NCI-H2029 (cell line): ENCODE results near the gene PRKG1.
"Not testable (repeated sequence)": the region's sequence is repeated elsewhere in the genome, so short reads cannot be mapped to it uniquely, and the experiment has no call there.

Experiments used
- DNase-seq: peaks from one replicate; lab custom pipeline; 2025; lab: John Stamatoyannopoulos, UW

PRKG1 gene

DNA sequence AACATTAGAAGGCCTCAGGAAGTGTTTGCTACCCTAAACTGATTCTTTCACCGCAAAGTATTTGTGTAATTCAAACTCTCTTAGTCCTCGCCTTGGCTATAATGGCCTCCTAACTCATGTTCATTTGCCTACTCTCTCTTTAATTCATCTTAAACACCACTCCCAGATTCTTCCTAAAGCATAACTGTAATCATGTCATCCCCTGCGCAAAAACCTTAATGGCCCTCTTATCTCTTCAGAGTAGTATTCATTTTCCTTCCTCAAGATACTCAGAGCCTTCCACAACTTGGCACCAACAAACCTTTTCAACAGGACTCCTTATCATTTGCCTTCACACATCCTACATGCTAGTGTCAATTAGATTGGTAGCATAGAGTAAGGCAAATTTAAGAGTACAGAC, 582.2 kb downstream of the PRKG1 start:
- no peak for DNase-seq

DNA sequence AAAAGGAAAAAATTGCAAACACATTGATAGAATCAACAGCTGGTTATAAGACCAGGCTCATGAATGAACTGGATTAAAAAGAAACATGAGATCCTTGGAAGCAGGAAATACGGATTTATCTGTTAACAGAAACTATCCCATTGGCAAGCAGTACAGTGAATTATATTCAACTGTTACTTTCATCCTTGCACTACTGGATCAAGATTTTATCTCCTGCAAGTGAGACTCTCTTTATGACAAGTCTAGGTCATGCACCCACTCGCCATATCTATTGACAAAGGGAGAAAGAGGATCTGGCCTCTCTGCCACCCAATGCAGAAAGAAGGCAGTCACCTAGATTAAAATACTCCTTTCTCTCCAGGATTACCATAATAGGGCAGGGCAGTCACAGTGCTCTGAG, 583.7 kb downstream of the PRKG1 start:
- DNase-seq = no peak

- no peak for DNase-seq
These were observed 585.1 kb downstream of the PRKG1 start for GRCh38 chr10:51659344-51659743.

DNA sequence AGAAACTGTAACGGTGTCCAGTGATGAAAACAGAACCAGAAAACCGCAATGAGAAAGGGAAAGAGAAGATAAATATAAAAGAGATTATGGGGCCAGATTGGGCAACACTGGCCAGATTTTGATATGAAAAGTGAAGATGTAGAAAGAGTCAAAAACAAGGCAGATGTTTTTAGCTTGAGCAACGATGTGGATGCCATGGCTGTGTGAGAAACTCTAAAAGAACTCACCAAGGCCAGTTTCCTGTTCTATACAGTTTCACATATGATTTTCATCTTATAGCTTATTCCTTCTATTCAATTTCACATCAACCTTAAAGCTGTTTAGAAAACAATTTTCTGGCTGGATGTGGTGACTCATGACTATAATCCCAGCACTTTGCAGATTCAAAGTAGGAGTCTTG, 588.8 kb downstream of the PRKG1 start:
- no peak for DNase-seq

DNA sequence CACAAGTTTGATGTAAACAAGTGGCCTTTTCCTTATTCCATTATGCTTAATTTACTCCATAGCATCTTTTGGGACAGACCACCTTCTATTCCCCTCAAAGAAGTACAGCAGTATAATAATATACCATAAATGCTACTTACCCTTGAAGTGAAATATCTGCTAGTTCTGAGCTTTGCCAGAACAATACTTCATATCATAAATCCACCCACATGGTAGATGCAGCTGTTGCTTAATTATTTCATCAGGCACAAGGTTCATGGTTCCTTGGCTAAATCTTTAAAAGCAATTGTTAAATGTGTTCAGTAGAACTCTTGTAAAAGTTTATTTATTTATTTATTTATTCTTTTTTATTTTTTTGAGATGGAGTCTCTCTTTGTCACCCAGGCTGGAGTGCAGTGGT, 592.2 kb downstream of the PRKG1 start:
- DNase-seq = no peak

GRCh38 chr10:51667678-51668335, 593.5 kb downstream of the PRKG1 start:
- DNase-seq = no peak

GRCh38 chr10:51668336-51668689, 594.0 kb downstream of the PRKG1 start:
- no peak for DNase-seq

- no peak for DNase-seq
These were observed 594.8 kb downstream of the PRKG1 start for GRCh38 chr10:51669041-51669440.

- no peak for DNase-seq
These were observed 597.8 kb downstream of the PRKG1 start for GRCh38 chr10:51672039-51672535.

DNA sequence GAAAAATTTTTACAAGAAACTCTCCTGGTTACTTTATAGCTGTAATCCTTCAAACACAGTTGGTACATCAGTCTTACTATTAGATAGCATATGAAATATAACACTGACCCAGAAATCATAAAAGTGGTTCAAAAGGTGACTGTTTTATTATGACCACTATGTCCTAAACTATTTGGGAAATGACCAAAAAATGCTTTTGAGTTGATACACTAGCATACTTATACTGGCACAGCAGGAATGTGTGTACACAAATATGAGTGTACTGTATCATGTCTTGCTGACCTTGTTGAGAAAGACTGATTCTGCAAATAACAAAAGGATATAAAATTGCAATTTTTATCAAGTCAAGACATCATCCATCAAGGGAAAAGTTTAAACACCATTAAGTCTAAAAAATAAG, 600.8 kb downstream of the PRKG1 start:
- no peak for DNase-seq

GRCh38 chr10:51679841-51680240, 605.6 kb downstream of the PRKG1 start:
- DNase-seq = no peak

GRCh38 chr10:51683031-51683691, 608.9 kb downstream of the PRKG1 start:
- no peak for DNase-seq

GRCh38 chr10:51685768-51686167, 611.5 kb downstream of the PRKG1 start:
- DNase-seq = no peak

DNA sequence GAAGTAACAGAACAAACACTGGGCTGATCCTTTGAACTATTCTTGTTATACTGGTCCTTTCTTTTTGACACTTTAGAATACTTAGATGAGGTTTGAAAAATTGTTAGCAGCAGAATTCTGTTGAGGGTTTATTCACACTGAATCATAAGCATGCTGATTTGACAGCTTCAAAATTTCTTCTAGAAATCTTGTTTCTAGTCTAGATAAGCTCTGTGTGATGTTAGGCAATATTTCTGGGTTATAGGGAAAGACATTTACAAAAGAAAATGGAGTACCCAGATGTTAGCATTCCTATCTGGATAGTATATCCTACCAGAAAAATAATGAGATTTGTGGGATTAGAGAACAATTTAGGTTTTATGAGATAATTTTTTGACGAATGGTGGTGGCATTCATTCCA, 613.0 kb downstream of the PRKG1 start:
- no peak for DNase-seq

GRCh38 chr10:51688826-51689225, 614.5 kb downstream of the PRKG1 start:
- DNase-seq = not testable (repeated sequence)

DNA sequence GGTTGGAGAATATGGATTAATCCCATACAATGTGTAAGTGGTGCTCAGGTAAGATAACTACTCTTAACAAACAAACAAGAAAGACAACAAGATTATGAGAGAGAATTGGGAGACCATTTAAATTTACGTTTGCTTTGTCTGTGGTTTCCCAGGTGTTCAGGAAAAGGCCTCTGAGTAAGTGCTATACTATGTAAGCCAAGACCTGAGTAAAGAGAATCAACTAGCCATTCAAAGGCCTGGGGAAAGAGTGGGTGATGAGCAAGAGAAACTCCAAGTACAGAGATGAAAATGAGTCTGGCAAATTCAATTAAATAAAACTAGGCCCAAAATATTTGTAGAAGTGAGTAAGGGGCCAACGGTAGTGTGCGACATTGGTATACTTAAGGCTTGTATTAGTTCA, 615.2 kb downstream of the PRKG1 start:
- DNase-seq = no peak

DNA sequence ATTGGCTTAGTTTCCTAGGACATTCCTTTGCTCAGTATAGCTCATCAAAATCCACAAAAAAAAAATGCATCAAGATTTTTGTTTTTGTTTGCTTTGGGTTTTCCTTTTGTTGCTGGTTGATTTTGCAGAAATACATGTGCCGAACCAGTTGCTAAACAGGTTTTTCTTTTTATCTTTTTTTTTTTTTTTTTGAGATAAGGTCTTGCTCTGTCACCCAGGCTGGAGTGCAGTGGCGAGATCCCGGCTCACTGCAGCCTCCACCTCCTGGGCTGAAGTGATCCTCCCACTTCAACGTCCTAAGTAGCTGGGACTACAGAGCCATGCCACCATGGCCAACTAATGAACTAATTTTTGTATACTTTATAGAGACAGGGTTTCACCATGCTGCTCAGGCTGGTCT, 616.8 kb downstream of the PRKG1 start:
- DNase-seq = no peak

- DNase-seq = no peak
These were observed 619.9 kb downstream of the PRKG1 start for GRCh38 chr10:51694086-51694768.

DNA sequence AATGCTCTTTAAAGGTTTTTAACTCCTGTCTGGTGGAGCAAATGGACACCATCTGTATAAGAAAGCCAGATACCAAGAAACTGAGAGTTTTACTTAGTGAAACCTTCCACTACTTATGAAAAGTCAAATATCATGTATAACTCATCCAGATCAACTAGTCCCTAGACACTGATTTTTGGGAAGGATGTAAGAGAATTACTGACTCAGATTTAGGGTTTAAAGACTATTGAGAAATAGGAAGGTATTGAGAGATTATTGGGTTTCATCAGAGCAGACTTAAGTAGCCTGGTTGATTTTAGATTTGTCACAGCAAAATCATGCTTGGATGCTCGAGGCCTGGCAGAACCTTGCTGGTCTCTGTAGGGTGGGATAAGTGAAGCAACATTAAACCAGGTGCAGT, 622.0 kb downstream of the PRKG1 start:
- DNase-seq = no peak

- DNase-seq = no peak
These were observed 624.3 kb downstream of the PRKG1 start for GRCh38 chr10:51698473-51699063.

DNA sequence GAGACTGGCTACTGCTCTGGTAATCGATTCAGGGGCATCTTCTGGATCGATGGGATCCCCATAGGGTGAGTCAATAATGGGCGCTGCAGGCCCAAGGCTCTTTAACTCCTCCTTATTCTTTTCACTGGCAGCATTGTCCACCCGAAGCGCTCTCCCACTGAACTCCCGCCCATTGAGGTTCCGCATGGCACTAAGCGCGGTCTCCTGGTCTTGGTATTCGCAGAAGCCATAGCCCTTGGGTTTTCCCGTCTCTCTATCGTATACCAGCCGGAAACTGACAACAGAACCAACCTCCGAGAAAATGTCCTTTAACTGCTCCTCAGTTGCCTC, 624.8 kb downstream of the PRKG1 start:
- DNase-seq = no peak

DNA sequence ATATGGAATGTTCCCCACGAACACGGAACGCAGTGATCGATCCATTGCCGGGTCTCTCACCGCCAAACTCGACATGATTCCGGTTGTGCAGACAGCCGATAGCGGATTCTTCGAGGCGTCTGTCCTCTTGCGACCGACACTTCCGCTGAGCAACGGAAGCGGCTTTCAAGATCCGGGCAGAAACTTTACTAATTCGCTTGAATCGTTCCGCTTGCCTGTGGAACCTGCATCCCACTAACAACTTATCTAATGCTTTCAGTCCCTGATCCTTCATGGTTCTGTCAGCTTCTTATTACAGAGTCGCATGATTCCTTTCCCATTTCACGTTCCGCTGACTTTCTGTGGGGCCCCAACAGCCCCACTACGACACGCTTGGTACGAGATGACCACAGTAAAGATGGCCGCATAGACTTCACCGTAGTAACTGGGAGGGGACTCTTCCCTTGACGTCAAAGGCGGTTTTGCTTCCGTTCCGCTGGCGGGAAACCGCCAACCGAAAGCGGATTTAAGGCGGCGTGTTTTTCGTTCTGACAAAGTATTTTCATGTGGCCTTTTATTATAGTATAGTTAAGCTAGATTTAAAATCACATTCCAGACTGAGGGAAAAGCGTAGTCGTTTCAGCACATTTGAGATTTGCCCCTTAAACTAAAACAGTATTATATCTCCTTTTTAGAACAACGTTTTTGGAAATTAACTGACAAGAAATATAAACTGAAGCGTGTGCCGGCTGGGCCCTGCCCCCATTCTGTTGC, 625.4 kb downstream of the PRKG1 start, which contains the start of gene CSTF2T:
CSTF2T (minus strand) TSS at position 121 of the 753 bp plus-strand sequence; CDS start at position 75, 46 bp downstream.
- peak; percentile 55 for DNase-seq
